ENCODE results near the gene GNPDA1.

Gene GNPDA1

GRCh38 chr5:141968914-141969608, 43.8 kb downstream of the GNPDA1 start, which contains the start of gene RNF14:
TSS of gene RNF14 (plus strand) at chr5:141969105. CDS start at chr5:141973589, 4,484 bp downstream.
- H3K4me3 ChIP-seq (ENCODE audit: low read depth, low read length), result peak within 1 kb of the TSS; percentile 89
- TF ChIP-seq, protein P1, sequence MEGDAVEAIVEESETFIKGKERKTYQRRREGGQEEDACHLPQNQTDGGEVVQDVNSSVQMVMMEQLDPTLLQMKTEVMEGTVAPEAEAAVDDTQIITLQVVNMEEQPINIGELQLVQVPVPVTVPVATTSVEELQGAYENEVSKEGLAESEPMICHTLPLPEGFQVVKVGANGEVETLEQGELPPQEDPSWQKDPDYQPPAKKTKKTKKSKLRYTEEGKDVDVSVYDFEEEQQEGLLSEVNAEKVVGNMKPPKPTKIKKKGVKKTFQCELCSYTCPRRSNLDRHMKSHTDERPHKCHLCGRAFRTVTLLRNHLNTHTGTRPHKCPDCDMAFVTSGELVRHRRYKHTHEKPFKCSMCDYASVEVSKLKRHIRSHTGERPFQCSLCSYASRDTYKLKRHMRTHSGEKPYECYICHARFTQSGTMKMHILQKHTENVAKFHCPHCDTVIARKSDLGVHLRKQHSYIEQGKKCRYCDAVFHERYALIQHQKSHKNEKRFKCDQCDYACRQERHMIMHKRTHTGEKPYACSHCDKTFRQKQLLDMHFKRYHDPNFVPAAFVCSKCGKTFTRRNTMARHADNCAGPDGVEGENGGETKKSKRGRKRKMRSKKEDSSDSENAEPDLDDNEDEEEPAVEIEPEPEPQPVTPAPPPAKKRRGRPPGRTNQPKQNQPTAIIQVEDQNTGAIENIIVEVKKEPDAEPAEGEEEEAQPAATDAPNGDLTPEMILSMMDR (IDR thresholded peaks at IDR 0.05; ENCODE audit: low read depth, low read length), result peak; percentile 49

- TF ChIP-seq, protein P1 (IDR thresholded peaks at IDR 0.05; ENCODE audit: low read depth, low read length), result no peak
- H3K4me3 ChIP-seq (ENCODE audit: low read depth, low read length), result no peak overlapping the region
Measured at GRCh38 chr5:141966963-141967333, 45.9 kb downstream of the GNPDA1 start.

DNA sequence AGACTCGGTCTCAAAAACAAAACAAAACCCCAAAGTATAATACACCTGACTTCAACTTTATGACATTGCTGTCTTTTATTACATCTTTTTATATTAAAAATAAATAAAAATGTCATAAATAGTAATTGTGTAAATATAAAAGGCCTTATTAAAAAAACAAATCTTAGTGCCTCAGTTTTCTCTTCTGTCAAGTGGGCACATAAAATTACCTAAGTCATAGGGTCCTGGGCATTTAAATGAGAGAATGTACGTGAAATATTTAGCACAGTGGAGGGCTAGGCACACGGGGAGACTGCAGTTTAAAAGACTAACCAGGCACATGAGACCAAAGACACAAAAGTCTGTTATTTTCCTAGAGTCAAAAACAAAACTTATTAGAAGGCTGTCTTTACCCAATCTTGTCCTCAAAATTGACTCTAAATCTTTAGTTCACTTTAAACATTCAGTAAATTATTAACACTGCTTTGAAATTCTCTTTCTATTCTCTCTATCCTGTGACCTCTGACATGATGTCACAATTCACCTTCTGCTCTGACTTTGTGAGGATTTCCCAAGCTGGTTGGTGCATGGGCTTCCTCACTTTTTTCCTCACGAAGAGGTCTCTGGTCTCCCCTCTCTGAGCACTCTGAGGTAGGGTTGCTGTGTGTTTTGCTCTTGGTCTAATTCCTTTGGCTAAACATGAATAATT, 46.4 kb downstream of the GNPDA1 start:
- TF ChIP-seq, protein P1 (IDR thresholded peaks at IDR 0.05; ENCODE audit: low read depth, low read length), result no peak
- H3K4me3 ChIP-seq (ENCODE audit: low read depth, low read length), result no peak overlapping the region

DNA sequence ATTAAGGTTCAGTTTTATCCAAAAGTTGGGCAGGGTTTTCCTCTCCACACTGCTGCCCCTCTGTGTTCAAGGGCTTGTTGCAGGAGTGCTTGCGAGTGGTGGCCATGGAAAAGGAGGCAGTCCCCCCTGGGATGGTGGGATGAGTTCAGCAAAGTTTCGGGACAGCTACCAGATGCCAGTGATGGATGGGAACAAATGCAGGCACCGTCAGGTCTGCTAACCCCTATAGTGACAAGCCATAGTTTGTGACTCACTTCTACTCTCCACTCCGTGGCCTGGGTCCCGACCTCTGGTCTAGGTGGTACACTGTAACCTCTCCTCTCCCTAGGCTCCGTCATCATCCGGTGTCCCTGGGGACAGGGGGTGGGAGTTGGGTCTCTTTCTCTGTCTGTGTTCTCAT, 47.8 kb downstream of the GNPDA1 start:
- no peak overlapping the region for H3K4me3 ChIP-seq (ENCODE audit: low read depth, low read length)
- TF ChIP-seq, protein P1 (IDR thresholded peaks at IDR 0.05; ENCODE audit: low read depth, low read length), result no peak

- H3K4me3 ChIP-seq (ENCODE audit: low read depth, low read length), result no peak overlapping the region
- TF ChIP-seq, protein P1 (IDR thresholded peaks at IDR 0.05; ENCODE audit: low read depth, low read length), result no peak
Measured at GRCh38 chr5:141963701-141964100, 49.1 kb downstream of the GNPDA1 start.

- TF ChIP-seq, protein P1 (IDR thresholded peaks at IDR 0.05; ENCODE audit: low read depth, low read length), result no peak
- H3K4me3 ChIP-seq (ENCODE audit: low read depth, low read length), result no peak overlapping the region
Measured at GRCh38 chr5:141961466-141961865, 51.4 kb downstream of the GNPDA1 start.
